ENCODE data around the gene CSK.
A peak's percentile ranks its signal among the peaks of the same experiment; 100 is the strongest.
"Not testable (repeated sequence)": the region's sequence is repeated elsewhere in the genome, so short reads cannot be mapped to it uniquely, and the experiment has no call there.

CSK gene

DNA sequence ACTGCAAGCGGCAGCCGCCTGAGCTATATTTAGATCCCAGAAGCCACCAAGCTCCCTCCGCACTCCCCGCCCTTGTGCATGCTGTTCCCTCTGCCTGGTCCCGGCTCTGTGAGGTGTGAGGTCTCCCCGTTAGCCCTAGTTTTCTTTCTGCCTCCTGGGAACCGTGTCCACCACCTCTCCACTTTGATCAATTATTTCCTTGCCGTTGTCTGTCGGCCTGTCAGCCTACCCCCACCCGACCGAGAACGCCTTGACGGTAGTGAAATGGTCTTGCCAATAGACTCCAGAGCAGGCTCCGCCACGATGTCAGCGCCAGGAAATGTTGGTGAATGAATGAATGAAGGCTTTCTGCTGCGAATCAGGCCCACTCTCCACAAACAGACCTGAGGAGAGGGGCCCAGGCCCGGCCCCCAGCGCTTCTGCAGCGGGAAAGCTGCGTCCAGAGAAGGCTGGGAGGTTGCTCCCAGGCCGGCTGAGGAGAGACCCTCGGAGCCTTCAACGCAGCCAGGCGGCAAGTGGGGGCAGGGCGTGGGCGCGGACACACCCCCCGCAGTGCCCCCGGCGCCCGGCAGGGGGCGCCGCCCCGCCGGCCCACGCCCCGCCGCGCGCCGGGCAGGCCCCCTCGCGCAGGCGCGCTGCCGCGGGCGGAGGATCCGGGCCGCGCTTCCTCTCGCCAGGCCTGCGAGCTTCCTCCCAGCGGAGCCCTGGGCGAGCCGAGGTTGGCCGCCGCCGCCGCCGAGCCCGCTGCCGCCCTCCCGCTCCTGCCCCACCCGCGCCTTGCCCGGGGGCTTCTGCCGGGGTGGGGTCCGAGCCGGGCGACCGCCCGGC is at the start of gene CSK:
Gene CSK, plus strand, starts transcription at position 650 of the 828 bp plus-strand sequence. CDS start 16,218 bp downstream, outside the sequence.
- peak; percentile 84 for DNase-seq

DNA sequence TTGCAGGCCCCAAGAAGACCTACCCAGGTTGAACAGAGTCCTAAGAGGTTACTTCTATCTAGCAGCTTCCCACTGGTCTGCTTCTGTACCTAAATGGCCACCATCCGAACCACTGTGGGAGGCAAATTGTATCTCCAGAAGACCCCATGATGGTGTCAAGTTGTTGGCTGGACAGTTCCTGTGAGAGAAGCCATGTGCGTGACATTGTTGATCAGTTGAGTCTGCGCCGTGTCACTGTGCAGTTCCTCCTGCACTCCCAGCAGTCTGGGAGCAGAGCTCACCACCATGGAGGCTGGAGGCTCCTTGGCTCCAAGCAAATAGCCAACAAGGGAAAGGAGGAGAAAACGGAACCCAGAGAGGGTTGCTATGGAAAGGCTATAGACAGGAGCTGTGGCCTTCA is 49.0 kb upstream of the CSK start:
- DNase-seq, result no peak

DNA sequence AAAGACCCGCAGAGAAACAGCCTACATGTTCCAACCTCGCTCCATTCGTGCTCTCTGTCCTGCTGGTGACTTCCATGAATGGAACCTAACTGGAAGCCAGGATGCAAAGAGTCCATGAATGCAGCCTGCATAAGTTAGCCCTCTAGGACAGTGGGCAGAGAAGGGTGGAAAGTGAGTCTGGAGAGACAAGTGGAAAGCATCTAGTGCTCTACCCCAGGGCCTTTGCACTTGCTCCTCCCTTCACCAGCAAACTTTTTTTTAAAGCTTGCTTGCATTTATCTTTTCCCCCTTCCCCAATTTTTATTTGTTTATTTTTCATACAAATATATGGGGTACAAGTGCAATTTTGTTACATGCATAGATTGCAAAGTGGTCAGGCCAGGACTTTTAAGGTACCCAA is 48.6 kb upstream of the CSK start:
- no peak for DNase-seq

DNA sequence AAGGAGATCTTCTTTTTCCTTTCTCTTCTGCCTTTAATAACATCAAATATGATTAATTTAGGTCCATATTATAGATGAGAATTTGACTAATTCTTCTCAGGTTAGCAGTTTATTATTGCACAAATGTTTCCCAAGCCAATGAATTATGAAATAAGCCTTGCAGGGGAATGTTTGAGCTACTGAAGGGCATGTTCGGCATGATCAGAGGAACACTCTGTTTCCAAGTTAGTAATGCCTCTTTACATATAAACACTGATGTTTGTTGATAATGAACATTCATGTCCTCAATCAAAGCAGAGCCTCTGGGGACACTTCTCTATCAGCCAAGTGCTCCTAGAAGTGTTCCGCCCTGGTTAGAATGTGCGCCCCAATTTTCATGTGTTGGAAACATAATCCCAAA is 46.6 kb upstream of the CSK start:
- DNase-seq, result no peak

DNA sequence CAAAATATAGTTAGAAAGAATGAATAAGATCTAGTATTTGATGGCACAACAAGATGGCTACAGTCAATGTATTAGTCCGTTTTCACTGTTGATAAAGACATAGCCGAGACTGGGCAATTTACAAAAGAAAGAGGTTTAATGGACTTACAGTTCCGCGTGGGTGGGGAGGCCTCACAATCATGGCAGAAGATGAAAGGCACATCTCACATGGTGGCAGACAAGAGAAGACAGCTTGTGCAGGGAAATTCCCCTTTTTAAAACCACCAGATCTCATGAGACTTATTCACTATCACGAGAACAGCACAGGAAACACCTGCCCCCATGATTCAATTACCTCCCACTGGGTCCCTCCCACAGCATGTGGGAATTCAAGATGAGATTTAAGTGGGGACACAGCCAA is 43.6 kb upstream of the CSK start:
- DNase-seq, result not testable (repeated sequence)

DNA sequence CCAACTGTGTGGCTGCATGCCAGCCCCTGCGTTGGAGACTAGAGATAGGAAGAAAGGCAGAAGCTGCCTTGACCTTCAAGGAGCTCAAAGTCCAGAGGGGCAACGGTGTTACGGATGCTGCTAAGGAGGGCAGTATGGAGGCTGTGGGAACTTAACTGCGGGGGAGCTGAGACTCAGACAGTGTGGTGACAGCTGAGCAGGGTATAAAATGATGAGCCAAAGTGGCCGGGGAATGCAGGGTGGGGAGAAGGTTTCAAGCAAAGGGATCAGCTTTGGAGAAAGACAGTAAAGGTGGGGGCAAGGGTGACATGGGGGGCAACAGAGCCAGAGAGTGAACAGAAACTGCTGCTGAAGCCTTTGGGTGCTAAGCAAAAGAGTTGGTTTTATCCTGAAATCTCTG is 39.5 kb upstream of the CSK start:
- DNase-seq, result no peak

DNA sequence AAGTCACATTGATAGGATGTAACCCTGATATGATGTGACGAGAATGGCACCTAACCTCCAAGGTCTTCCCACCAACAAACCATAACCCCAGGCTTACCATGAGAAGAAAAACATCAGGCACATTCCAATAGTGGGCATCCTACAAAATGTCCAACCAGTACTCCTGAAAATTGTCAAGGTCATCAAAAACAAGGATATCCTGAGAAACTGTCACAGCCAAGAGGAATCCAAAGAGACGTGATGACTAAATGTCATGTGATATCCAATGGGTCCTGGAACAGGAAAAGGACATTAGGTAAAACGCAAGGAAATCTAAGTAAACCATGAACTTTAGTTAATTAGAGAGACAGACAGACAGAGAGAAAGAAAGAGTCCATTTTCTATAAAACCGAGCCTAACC is 35.5 kb upstream of the CSK start:
- no peak for DNase-seq

DNA sequence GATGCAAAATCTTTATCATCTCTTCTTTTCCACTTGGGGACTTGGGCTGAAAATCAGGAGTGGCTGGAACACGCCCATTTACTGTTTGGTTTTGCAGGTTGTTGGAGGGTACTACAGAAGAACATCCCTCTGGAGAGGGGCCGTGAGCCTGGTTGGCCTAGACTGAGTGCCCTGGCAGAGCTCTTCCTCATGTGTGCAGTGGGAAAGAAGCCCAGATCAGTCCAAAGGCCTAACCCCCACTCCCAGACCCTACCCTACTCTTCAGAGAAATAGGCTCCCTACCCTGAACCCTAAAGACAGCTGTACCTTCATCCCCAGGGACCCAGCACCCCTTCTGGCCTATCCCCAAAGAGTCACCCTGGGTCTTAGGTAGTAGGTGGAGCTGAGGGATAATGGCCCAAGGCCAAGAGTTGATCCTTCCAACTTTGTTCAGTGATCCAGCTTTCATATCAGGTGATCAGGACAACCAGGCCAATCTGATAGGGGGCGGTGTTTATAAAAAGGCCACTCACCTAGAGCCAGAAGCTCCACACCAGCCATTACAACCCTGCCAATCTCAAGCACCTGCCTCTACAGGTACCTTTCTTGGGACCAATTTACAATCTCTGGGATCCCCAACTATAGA is 33.4 kb upstream of the CSK start, which contains the start of gene CYP1A2:
Gene CYP1A2, plus strand, starts transcription at position 524 of the 625 bp plus-strand sequence. CDS start 894 bp downstream, outside the sequence.
- no peak for DNase-seq

DNA sequence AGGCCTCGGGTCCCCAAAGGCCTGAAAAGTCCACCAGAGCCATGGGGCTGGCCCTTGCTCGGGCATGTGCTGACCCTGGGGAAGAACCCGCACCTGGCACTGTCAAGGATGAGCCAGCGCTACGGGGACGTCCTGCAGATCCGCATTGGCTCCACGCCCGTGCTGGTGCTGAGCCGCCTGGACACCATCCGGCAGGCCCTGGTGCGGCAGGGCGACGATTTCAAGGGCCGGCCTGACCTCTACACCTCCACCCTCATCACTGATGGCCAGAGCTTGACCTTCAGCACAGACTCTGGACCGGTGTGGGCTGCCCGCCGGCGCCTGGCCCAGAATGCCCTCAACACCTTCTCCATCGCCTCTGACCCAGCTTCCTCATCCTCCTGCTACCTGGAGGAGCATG is 32.0 kb upstream of the CSK start:
- no peak for DNase-seq

DNA sequence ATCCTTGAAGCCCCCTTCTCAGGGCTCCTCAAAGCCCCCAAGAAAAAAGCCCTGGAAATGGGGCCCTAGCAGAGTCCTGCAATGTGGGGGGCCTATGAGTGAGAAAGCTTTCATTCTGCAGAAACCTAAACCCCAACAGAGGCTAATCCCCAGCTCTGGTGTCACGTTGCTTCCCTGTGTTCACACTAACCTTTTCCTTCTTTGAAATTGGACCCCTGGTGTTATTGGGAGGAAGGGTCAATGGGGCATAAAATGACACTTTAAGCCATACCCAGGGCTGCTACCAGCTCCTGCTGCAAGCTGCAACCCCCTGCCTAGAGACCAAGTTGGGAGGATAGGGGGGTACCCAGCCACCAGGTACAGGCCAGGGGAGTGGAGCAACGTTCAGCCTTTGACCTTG is 31.1 kb upstream of the CSK start:
- no peak for DNase-seq

DNA sequence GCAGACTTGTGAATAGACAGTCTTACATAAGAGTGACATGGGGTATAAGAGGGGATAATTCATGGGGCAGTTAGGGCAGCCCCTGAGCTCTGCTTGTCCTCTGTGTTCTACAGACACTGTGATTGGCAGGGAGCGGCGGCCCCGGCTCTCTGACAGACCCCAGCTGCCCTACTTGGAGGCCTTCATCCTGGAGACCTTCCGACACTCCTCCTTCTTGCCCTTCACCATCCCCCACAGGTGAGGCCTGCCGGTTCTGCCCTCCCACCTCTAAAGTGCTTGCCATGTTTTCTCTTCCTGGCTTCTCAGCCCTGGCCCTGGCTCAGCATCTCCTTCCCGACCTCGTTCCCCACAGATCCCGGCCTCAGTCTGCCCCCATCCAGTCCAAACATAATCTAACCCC is 29.9 kb upstream of the CSK start:
- DNase-seq, result no peak

DNA sequence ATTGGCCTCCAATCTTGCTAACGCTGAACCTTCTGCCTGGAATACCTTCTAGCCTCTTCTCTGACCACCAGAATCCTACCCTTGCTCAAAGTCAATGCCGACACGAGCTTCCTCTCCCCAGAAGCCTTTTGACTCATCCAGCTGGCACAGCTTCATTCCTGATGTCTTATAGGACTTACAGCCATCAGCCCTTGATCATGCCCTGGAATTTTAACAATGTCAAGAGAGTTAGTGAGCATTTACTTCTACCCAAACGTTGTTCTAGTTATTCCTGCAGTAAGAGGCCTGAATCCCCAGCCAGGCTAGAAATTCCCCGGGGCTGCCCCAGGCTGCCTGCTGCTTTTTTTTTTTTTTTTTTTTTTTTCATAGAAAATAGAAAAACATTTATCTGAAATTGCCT is 29.3 kb upstream of the CSK start:
- DNase-seq, result no peak

DNA sequence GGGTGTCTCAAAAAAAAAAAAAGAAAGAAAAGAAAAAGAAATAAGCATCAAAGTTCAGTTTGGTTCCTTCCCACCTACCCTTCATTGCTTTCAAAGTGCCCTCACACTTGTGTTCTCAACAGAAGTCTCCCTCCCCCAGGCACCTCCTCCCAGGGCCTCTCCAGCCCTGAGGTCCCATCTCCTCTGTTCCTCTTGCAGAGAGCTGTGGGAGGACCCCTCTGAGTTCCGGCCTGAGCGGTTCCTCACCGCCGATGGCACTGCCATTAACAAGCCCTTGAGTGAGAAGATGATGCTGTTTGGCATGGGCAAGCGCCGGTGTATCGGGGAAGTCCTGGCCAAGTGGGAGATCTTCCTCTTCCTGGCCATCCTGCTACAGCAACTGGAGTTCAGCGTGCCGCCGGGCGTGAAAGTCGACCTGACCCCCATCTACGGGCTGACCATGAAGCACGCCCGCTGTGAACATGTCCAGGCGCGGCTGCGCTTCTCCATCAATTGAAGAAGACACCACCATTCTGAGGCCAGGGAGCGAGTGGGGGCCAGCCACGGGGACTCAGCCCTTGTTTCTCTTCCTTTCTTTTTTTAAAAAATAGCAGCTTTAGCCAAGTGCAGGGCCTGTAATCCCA is 27.2 kb upstream of the CSK start:
- no peak for DNase-seq

DNA sequence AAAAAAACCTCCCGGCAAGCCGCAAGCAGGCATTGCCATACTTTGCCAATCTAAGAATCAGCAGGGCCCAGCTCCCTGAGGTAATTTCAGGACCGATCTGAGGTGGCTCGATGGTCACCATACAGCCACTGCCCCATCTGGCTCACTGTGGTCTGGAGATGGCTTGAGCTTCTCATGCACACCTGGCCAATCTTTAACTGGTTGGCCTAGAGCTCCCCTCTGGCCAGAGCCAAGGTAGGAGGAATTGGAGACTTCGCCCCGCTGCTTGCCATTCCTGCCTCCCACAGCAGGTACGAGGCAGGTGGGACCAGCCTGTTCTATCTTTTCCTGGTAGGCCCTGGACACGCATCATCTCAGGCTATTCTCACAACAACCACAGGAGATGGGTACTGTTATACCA is 23.1 kb upstream of the CSK start:
- DNase-seq, result no peak

DNA sequence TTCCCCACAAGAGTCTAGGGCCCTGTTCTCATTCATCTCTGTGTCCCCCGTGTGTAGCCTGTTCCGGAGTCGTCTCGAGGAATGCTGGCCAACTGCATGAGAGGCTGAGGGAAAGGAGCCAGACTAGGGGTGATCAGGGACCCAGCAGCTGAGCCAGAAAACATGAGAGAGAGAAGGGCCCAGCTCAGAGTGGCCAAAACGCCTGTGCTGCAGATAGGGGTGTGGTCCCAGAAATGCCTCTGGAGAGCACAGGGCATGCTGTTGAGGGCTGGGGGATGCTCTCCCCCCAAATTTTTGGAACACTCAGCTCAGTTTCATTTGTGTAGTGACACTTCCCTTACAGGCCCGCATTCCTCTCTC is 19.1 kb upstream of the CSK start:
- DNase-seq, result no peak

DNA sequence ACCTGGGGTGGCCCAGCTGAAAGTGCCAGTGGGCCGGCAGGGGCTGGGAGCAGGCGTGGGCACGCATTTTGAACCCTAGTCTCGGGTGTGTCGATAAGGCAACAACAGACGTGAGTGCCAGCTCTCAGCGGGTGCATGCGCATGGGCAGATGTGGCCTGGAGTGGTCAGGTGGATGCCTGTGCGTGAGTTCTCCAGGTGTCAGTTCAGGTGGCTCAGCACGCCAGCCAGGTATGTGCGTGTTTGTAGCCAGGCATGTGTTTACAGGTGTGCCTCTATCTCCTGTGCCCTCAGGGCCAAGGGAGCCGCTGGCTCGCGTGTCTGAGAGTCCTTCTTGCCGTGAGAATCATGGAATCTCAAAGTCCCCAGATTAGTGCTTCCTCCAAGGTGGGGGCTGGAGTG is 18.5 kb upstream of the CSK start:
- DNase-seq, result no peak

DNA sequence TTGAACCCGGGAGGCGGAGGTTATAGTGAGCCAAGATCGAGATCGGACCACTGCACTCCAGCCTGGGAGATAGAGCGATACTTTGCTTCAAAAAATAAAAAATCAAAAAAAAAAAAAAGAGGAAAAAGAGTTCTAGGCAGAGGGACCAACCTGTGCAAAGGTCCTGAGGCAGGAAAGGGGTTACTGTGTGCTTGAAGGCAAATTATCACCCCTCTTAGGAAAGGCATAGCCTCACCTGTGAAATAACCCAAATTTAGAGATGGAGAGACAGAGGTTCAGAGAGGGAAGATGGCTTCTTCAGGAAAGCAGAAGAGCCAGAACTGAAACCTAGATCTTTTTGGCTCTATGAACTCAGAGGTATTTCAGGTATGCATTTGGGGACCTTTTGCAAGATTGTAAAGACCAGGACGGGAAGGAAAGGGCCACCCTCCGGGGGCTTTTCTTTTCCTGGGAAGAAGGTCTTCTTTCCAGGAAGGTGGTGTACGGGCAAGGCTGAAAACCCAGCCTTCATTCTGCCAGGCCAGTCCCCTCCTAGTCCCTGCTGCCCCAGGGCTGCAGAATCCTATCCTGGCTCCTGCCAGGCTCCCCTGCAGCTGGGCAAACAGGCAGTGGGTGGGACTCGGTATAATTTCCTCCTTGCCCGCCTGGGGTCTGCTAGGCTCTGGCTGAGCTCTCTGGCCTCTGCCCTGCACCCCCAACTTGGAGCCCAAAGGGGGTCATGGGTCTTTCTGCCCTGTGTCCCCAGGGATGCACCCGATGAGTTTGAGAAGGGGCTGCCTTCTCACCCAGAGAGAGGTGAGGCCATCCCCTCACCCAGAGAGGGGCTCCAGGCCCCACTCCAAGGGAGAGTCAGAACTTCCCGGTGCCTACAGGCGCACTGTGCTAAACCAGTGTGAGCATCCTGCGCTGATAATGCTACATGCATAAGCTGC is 14.4 kb upstream of the CSK start:
- DNase-seq, result no peak

DNA sequence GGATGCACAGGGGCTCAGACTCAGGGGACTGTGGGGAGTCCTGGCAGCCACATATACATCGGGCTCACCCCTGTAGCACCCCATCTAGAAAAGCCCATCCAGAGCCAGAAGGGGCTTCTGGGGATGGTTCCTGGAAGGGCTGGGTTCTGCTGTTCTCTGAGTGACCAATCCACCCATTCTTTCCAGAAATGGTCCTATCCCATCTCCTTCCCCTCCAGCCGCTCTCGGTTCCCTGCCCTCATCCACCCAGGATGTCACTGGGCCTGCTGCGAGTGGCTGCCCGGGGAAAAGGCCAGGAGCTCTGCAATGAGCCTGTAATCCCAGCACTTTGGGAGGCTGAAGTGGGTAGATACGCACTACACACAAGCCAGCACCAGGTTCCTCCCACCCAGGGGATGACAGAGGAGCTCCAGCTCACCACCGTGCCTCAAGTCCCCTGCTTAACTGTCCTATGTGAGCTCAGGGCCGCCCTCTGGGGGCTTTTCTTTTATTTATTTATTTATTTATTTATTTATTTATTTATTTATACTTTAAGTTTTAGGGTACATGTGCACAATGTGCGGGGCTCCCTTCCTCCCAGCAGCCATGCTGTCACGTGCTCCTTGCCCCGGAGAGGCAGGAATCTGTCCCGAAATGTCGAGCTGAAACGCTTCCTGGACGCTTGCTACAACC is 13.6 kb upstream of the CSK start:
- no peak for DNase-seq

DNA sequence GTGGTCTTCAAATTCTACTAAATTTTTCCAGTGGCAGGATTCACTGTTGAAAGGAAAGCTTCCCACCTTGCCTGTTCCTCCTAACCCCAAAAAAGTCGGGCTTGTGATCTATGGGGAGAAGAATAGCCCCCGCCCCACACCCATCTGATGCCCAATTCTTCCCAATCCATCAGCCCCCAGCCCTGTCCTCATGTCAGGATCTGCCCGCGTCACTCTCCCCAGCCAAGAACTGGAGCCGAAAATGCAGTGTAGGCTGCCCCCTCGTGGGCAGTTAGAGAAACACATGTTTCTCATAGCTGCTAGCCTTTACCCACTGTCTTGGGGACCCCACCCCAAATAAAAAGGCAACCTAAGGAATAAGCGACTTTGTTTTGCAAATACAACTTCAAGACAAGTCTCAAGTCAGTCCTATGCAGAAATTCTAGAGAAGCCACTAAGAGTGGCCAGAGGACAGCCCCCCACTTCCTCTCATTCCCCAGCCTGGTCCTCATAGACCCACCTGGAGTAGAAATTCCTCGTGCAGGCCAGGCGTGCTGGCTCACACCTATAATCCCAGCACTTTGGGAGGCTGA is 13.0 kb upstream of the CSK start:
- DNase-seq, result peak; percentile 70

DNA sequence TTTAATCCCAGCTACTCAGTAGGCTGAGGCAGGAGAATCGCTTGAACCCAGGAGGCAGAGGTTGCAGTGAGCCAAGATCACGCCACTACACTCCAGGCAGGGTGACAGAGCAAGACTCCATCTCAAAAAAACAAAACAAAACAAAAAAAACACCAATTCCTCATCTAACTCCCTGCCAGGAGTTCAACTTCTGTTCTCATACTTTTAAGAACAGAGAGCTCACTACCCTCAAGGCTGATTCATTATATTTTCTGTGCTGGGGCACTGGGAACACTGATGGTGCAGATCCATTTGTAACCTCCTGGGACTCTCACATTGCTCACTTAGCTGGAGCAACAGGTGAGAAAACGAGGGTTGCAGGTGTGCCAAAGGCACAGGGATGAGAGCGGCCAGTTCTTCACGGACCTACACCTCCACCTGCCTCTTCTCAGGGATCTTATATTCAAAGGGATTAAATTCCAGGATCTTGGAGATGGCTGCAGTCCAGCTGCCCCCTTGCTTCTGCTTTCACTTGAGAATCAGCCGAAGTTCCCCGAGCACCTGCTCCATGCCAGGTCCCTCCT is 12.3 kb upstream of the CSK start:
- DNase-seq, result no peak

DNA sequence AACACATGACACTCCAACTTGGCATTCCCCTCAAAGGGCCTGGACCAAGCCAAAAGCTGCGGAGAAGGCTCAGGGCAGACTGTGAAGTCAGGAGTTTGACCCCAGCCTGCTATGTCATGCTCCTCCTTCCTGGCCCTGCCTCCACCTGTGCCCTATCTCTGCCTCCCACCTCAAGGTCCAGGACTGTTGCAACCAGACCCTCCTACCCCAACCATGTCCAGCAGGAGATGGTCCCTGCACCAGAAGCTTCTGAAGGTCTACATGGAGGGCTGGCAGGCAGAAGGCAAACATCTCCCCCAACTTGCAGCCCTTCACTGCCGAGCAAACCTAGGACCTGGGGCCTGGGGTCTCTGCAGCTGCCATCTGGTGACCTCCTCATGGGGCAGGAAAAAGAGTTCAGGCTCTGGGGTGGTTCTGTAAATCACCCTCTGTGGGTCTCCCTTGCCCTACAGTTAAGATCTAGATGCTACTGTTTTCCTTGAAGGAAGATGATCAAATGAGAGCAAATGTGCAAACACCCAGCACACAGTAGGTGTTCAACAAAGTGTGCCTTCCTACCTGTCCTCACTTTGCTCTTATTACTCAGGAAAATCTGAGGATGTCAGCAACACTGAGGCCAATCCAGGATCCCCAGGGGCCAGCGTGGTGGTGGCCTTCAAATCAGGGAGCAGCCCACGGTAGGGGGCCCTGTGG is 11.5 kb upstream of the CSK start:
- no peak for DNase-seq

Measured in activated T-cell treated with anti-CD3 and anti-CD28 coated beads, Interleukin-2, amount 50 U/mL, for 1 hour (primary cell).